ENCODE data around the gene MAP3K21.

MAP3K21 gene

GRCh38 chr1:233390842-233391737 is 63.6 kb downstream of the MAP3K21 start:
- DNase-seq: no peak

GRCh38 chr1:233393084-233393840 is 65.7 kb downstream of the MAP3K21 start:
- DNase-seq: no peak

DNA sequence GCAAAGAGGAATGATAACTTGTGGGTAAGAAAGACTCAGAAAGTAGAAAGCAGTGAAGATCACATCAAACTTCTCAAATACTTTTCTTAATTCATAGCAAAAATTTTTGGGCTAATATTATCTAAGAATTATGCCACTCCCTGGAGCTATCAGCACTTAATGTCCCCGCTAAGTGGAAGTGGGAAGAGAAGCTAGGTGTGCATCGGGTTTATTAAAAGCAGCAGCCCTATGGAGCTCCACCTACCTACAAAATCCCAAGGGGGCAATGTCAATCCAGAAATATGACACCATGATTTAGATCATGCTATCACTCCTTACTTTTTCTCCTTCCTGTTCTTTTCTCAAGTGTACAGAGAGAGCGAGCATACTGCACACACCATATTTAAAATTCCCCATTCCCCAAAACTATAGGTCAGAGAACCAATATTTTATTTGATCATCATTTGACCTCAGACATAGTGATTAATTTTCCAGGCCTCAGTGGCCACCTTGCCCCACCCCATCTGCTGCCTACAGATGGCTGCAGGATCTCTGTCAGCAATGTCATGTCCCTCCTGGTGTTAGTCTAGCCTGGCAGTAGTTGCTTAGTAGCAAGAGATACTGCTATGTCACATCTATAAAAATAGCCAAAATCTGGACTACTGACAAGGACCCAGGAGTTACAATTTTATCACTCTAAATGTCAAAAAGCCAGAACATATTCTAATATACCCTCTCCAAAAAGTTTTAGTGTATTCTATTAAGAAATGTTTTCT is 66.6 kb downstream of the MAP3K21 start:
- DNase-seq: no peak

- DNase-seq: peak; percentile 44
Measured at GRCh38 chr1:233394860-233395717, 67.6 kb downstream of the MAP3K21 start.

DNA sequence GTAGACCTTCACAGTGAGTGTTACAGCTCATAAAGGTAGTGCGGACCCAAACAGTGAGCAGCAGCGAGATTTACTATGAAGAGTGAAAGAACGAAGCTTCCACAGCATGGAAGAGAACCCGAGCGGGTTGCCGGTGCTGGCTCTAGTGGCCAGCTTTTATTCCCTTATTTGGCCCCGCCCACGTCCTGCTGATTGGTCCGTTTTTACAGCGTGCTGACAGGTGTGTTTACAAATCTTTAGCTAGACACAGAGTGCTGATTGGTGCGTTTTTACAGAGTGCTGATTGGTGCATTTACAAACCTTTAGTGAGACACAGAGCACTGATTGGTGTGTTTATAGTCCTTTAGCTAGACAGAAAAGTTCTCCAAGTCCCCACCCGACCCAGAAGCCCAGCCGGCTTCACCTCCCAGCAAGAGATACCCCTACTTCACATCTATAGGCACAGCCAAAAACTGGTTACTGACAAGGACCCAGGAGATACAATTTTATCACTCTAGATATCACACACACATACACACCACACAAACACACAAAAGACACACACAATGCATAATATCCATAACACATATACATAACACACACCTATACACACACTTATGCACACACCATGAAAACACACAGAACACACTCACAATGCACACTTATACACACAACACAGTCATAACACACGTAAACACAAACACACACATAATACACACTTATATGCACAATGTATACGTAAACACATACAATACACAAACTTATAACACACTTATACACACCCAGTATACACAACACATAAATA is 68.5 kb downstream of the MAP3K21 start:
- DNase-seq: no peak

- DNase-seq: no peak
Measured at GRCh38 chr1:233406339-233406960, 78.9 kb downstream of the MAP3K21 start.

- no peak for DNase-seq
Measured at GRCh38 chr1:233406994-233407631, 79.6 kb downstream of the MAP3K21 start.

GRCh38 chr1:233409540-233409939 is 82.0 kb downstream of the MAP3K21 start:
- DNase-seq: no peak

DNA sequence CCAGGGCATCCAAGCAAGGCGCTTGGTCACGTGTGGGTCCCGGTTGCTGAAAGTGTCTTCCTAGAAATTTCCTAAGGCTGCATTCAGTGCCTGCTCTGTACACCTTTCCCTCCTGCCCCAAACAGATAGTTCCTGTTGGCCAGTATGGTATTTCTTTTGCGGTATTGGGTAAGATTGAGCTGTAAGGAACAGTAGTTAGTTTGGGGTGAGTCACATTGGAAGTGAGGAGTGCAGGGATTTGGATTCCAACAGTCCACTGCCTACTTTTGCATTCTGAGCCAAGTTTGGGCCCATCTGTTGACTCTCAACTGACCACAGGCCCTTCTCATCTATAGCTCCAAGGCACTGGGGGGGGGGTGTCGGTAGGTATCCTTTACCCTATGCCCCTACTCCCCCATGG is 83.4 kb downstream of the MAP3K21 start:
- DNase-seq: no peak

DNA sequence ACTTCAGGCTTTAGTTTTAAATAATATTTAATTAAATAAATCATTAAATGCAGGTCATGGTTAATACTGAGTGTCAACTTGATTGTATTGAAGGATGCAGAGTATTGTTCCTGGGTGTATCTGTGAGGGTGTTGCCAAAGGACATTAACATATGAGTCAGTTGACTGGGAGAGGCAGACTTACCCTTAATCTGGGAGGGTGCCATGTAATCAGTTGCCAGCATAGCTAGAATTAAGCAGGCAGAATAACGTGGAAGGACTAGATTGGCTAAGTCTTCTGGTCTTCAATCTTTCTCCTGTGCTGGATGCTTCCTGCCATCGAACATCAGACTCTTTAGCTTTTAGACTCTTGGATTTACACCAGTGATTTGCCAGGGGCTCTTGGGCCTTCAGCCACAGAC is 85.3 kb downstream of the MAP3K21 start:
- no peak for DNase-seq

DNA sequence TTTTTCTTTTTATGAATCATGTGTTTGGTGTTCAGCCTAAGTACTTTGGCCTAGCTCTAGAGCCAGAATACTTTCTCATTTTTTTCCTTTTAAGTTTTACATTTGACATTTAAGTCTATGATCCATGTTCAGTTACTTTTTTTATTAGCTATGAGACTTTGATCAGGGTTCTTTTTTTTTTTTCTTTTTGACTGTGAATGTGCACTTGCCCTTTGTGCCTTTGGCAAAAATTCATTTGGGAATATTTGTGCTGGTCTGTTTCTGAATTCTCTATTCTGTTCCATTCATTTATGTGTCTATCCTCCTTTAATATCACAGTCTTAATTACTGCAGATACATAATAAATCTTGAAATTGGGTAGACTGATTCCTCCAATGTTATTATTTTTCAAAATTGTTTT is 93.8 kb downstream of the MAP3K21 start:
- no peak for DNase-seq

DNA sequence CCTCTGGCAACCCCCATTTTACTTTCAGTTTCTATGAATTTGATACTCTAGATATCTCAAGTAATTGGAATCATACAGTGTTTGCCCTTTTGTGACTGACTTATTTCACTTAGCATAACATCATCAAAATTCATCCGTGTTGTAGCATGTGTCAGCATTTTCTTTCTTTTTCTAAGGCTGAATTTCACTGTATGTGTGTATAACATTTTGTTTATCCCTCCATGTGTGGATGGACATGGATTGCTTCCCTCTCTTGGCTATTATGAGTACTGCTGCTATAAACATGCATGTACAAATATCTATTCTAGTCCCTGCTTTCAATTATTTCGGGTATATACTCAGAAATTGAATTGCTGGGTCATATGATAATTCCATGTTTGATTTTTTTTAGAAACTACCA is 97.3 kb downstream of the MAP3K21 start:
- no peak for DNase-seq

- no peak for DNase-seq
Measured at GRCh38 chr1:233427907-233428306, 100.4 kb downstream of the MAP3K21 start.

GRCh38 chr1:233431753-233432403 is 104.4 kb downstream of the MAP3K21 start:
- no peak for DNase-seq

DNA sequence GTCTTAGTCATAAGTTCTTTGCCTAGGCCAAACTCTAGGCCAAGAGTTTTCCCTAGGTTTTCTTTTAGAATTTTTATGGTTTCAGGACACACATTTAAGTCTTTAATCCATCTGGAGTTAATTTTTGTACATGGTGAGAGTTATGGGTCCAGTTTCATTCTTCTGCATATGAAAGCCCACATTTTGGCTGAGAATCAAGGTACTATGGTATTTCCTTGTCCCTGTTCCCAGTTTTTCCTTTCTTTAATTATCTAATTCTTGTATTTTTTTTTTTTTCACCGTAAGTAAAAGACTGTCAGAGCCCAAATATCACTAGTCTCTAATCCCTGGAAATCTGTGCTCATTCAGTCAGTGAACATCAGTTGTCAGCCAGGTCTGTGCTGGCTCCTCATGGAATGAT is 105.4 kb downstream of the MAP3K21 start:
- no peak for DNase-seq

- no peak for DNase-seq
Measured at GRCh38 chr1:233433436-233434210, 106.1 kb downstream of the MAP3K21 start.

Data from fibroblast of skin of right quadriceps (primary cell).